GM18502 (cell line): Measurements from ENCODE around the gene CTSE.
"Not testable (repeated sequence)": the region's sequence is repeated elsewhere in the genome, so short reads cannot be mapped to it uniquely, and the experiment has no call there.

Experiments used
- ATAC-seq: cut with Tn5 transposase; IDR thresholded peaks from one replicate; pipeline ENCODE4 v1.9.1; 2021; ENCODE audit warnings: mild to moderate bottlenecking; ENCODE audit not compliant: unreplicated experiment, poor library complexity

CTSE gene

DNA sequence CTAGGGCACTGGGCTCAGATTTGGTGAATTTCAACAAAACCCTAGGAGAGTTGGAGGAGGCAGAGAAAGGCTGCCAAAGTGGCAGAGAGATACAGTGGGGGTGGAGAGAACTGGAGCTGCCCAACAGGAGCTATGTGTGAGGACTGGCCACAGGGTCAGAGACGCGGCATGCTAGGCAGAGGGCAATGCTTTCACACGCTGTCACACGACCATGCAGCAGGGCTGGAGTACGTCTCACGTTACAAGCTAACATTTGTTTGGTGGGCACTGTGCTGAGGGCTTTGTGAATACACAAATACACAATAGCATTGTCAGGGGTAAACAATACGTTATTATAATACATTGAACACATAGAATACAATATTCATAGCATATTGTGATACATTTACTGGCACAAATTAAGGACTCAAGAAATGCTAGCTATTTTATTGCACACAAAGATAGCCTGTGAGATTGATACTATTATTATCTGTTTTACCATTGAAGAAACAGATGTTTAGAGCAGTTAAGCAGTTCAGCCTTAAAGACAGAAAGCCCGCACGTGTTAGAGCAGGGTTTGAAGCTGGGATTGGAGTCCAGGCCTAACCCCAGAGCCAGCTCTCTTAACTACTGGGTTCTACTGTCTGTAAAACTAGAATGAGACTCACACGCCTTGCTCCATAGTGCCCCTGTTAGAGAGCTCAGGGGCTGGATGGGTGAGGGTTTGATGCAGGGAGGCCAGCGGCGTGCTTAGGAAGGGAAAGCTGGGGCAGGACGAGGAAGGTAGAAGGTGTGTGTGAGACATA, 25.0 kb downstream of the CTSE start:
- ATAC-seq: no peak

DNA sequence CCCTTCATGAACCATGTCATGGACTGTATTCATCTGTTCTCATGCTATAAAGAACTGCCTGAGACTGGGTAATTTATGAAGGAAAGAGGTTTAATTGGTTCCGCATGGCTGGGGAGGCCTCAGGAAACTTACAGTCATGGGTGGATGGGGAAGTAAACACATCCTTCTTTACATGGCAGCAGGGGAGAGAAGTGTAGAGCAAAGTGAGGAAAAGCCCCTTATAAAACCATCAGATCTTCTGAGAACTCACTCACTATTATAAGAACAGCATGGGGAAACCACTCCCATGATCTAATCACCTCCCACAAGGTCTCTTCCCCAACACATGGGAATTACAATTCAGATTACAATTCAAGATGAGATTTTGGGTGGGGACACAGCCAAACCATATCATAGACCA, 27.1 kb downstream of the CTSE start:
- ATAC-seq: not testable (repeated sequence)

DNA sequence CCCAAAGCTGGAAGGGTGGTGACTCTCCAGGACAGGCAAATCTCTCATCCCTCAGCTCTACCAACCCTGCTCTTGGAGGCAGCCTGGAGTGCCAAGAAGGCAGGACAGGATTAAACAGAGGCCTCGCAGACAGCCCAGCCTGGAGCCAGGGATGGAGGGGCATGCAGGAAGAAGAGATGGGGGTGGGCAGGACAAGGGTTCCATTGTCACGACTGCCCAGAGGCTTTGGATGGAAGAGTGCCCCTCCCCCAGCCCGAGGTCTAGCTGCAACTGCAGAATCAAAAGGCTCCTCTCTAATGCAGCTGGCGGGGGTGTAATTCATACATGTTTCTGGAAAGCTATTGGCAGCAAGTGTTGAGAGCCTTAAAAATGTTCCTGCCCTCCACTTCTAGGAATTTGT, 29.3 kb downstream of the CTSE start:
- no peak for ATAC-seq

DNA sequence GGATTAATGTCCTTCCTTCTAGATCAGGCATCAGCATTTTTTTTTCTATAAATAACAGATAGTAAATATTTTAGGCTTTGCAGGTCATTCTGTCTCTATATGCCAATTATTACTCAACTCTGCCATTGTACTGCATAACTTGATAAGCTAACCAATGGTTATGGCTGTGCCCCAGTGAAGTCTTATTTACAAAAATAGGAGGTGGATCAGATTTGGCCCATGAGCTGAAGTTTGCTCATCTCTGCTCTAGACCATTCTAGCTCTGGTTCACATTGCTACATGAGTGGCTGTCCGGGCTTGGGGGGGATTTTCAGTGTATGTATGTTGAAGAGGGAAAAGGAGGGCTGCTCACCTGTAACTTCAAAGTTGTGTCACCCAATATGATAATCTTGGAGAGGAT, 30.6 kb downstream of the CTSE start:
- no peak for ATAC-seq

DNA sequence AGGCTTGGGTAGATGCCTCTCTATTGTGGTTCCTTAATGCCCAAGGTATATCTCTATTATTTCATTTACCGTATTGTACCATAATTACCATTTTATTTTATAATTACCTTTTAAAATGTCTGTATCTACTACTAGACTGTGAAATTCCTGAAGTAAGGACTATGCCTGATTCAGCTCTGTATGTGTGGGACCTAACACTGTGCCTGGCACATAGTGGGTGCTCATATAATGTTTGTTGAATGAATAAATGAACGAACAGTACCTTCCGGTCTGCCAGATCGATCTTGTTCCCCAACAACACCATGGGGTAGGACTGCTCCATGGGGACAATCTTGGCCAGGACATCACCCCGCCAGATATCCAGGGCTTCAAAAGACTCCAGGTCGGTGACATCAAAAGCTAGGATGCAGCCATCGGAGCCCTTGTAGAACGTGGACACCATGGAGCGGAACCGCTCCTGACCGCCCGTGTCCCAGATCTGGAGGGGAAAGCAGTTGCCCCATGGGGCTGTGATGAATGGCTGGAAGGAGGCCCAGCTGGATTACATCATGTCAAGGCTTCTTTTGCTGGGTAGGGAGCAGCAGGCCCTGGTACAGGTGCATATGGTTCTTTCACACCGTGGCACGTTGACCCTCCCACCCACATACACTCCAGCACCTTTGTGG, 31.3 kb downstream of the CTSE start:
- ATAC-seq: no peak

DNA sequence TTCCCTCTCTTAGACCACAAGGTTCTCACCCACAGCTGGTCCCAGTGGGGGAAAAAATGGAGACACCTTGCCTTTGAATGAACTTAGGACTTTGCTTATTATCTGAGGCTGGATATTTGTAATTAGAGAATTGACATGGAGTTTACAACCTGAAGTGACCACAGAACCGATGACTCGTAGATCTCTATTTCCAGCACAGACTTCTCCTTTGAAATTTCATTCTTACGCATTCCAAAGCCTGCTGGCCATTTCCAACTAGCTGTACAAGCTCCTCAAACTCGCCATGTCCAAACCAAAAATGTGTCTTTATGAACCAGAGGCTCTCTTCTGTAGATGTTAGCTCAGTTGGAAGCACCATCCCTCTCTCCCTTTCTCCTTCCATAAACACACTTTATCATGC, 32.5 kb downstream of the CTSE start:
- ATAC-seq: no peak

DNA sequence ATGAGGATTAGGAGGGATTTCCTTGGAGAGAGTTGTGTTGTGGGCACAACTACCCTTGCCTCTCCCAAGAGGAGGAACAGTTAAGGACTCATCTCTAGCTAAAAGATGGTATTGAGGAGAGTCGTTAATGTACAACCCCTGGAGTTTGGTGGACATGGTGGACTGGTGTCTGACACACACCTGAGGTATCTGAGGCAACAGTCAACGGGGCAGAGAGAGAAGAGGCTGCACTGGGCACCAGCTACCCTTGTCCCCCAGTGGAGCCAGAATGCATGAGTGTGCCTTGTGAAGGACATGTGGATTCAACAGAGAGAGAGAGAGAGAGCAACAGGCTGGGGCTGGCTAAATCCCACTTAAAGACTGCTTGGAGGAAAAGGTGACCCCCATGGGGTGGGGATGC, 33.5 kb downstream of the CTSE start:
- no peak for ATAC-seq

DNA sequence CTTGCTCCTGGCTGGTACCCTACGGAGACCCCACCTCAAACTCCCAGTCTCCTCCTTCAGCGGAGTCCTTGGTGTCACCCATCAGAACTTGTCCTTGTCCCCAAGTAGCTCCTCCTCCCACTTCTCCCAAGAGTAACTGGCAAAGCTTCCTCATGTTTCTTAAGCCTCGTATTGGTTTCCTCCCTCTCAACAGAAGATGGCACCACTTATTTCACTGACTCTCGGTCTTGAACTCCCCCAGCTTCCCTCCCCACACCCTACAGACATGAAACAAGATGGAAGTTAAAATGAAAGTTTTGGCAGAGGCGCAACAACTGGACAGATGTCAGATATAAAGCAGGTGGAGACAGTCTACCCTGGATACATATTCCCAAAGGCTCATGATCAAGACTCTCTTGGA, 33.9 kb downstream of the CTSE start:
- ATAC-seq: no peak

DNA sequence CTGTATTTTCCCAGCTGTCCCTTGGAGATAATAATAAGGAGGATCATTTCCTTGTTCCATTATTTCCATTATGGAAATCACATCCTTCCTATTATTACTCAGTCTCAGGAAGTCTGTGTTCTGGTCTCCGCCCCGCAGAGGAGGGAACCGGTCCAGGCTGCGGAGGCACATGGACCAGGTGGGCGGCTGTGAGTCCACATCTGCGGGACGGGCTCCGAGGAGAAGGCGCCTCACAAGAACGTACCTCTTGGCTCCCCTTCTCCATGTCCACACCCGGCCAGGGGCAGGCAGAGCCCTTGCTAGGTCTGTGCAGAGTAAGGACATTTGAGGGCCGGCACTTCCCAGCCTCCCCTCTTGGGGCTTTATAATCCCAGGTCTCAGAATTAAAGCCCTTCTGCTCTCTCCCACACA, 35.1 kb downstream of the CTSE start:
- no peak for ATAC-seq

DNA sequence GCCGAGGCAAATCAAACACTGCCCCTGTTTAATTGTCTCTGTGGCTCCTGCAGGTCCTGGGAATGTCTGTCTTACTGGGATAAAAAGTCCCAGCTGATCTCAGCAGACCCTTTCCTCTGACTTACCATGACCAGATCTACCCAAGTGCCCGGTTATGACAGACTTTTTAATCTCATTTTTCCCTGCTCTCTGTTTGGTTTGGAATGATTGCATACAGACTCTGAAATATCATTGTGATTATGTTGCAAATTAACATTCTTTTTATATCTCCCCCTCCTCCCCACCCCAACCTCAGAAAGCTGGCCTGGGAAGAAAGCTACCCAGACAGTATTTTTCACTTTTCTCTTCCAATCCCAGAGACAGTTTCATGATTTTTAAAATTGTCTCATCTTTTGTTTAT, 36.8 kb downstream of the CTSE start:
- ATAC-seq: no peak

DNA sequence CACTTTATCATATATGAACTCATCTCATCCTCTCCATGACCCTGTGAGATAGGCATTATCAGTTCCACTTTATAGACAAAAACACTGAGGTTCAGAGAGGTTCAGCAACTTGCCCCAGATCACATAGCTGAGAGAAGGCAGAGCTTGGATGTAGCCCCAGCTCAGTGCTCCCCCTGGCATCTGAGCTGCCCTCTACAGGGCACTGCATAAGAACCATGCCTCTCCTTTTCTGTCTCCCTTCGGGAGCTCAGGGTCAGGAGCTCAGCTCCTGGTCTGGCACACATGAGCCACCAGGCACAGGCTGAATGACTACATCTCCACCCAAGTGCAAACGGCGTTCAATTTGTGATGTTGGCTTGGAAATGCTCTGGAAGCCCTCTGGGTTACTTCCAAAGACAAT, 37.4 kb downstream of the CTSE start:
- ATAC-seq: no peak

DNA sequence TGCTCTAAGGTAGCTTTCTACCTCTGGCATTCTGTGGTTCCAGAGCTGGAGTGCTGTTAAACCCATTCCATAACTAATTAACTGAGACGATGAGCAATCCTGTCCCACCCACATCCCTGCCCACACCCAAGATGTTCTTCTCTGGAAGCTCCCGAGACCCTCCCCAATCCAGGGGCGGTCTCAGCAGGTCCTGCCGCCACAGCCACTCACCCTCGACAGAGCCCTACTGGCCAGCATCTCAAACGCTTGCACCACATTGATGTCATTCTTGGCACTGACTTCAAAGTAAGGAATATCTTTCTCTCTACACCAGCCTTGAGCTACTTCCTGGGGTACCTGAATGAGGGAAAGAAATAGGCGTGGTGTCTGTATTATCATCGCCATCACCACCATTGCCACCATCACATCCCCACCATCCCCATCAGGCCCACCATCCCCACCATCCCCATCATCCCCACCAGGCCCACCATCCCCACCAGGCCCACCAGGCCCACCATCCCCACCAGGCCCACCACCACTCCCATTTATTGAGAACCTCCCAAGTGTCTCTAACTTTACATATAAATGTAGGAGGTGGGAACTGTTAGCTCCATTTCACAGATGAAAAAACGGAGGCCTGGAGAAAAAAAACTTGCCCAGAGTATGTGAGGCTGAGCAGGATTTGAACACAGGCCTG, 38.2 kb downstream of the CTSE start:
- no peak for ATAC-seq

DNA sequence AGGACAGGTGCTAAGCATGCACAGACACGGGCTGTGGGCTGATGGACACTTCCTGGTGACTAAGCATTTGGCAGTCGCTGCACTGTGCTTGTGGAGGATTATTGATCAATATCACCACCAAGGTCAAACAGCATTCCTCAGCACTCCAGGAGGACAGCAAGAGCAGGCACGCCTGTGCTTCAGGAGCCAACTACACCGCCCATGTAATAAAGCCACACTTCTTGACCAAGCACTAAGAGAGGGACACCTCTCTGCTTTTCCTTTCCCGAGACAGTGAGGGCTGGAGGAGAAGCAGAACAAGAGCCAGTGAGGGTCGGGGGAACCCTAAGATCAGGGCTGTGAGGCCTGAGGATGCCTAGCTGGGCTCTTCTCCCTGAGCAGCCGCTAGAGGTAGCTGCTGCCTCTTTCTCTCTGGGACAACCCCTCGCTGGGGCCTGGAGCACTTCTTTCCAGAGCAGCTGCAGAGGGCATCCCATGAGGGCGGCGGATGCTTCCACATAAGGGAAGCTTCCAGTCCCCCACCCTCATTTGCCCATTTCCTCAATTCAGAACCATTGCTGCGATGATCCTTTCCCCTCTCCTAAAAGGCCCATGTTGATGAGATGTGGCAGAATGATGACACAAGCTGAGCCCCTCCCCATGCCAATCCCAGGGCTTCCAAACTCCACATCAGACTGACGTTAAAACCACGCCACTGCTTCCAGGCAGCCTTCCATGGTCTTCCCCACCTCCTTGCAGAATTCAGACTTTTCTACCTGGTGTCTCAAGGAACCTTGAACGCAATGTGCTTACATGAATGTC, 39.6 kb downstream of the CTSE start:
- ATAC-seq: no peak

DNA sequence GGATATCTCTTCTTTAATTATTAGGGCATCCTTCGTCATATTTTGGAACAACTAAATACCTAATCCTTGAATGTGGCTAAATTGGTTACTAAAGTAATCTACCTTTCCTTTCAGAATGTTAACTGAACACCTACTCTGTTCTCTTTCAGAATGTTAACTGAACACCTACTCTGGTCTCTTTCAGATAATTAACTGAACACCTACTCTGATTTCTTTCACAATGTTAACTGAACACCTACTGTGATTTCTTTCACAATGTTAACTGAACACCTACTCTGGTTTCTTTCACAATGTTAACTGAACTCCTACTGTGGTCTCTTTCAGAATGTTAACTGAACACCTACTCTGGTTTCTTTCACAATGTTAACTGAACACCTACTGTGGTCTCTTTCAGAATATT, 42.4 kb downstream of the CTSE start:
- no peak for ATAC-seq

DNA sequence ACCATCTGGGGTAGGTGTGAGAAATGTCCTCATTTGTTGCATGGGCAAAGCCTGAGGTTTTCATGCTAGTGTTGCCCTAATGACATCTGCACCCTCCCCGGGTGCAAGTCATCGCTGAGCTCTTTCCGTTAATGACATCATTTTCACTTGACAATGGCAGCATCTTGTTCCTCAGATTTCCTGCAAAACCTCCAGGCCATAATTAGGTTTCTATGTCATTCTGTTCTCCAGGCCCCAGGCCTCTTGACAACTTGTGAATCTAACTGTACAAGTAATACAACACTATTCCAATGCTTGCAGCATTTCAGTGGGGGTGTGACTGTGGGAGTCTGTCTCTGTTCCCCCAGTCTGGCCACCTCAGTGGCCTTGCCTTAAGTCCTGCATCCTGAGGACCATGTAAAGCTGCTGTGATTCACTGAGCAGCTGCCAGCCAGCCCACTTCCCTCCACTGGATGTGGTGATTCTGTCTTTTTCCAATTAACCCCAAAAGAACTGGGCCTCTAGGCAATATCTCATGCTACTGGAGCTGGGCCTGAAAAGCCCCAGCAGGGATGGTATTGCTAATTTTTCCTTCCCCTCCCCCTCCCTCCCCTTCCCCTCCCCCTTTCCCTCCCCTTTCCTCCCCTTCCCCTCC, 43.3 kb downstream of the CTSE start:
- ATAC-seq: no peak

DNA sequence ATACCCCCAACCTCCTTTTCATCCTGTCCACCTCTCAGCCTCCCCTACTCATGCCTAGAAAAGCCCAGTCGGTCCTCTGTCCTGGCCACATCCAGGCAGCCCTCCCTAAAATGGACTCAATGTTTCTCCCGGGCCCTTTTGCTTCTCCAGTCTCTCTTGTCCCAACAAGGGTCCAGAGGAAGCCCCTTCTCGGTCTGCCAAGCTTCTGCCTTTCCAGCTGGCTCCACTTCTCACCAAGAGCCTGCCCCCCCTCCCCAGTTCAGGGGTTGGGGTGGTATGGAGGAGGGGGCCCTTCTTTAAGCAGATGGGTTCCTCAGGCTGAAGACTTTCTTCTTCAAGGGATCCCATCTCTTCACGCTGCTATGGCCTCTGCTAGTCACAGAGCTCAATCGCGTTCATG, 44.4 kb downstream of the CTSE start:
- ATAC-seq: no peak

DNA sequence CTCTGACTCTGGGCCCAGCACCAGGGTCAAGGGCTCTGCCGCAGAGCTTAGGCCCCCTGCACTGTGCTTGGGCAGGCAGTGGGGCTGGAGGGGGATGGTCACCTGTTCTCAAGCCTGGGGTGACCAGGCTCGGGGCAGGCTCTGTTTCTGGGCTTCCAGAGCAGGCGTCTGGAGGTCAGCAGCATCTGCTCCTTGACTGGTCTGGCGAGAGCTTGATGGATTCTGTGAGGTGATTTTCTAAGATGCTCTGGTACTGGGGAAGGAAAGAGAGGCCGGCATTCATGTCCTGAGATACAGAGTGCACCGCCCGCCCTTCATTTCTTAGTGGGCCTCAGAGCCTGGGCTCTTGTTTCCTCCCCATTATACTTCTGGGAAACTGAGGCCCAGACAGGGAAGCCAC, 45.0 kb downstream of the CTSE start:
- no peak for ATAC-seq

DNA sequence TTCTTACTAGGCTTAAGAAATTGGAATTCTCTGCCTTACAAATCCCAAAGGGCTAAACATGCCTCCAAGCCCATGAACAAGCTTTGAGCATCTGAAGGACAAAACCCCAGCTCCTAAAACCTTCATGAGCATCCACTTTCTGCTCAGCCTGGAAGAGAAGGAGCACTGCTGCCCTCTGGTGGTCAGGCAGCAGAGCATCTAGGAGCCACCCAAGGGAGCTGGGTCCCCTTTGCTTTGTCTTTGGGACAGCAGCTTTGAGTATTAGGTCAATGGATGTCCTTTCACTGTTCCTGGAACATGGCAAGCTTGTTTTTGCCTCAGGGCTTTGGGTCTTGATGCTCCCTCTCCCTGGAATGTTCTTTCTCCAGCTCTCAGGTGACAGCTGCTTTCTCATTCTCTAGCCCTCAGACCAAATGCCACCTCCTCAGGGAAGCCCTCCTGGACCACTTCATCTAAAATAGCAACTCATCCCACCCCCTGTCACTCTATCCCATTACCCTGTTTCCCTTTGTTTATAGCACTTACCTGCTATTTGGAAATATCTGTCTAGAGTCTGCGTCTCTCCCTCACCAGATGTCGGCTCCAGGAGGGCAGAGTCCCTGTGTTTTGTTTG, 46.2 kb downstream of the CTSE start:
- ATAC-seq: peak; percentile 56

DNA sequence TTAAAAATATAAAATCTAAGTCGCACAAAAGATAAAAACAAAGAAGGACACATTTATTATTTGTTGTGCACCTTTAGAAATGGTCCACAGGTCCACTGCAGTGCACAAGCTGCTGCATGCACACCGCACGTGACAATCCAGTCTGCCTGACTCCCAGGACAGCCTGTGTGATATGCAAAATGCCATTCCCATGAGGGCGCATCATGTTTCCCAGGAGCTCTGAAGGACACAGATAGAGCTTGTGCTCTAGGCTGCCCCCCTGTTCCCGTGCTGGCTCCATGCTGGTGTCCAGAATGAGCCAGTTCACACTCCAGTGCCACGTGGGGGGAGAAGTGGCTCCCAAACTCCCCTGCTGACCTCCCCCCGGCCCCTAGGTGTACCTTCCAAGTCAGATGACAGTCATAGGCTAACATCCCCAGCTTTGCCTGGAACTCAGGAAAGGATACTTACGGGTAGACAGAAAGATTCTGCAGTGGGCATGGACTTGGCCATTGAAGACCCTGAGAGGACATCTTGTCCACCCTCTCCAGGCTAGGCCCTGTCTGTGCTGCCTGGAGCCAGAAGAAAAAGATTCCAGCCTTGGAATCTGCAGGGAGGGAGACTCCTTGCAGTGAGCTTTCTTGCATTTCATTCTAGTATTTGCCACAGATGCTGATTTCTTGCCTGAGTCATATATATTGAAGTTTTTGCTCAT, 46.8 kb downstream of the CTSE start:
- ATAC-seq: no peak
